GM18951 (cell line): ENCODE data around the gene FHIT.
"Not testable (repeated sequence)": the region's sequence is repeated elsewhere in the genome, so short reads cannot be mapped to it uniquely, and the experiment has no call there.

Experiments
- POLR2A ChIP-seq: IDR thresholded peaks from 4 replicates; pipeline ENCODE4 v1.6.1; 2011; ENCODE audit warnings: mild to moderate bottlenecking; ENCODE audit not compliant: insufficient read length, insufficient read depth; ENCODE audit errors: extremely low read depth
- in situ Hi-C: fragments of 300-500 bp; cut with MboI; formaldehyde crosslinking; loops from one replicate; pipeline ENCODE4 v1.12.0; 2022; ENCODE audit warnings: low sequenced_read_pairs, mixed read lengths, inconsistent platforms; ENCODE audit not compliant: unreplicated experiment

The FHIT gene

DNA sequence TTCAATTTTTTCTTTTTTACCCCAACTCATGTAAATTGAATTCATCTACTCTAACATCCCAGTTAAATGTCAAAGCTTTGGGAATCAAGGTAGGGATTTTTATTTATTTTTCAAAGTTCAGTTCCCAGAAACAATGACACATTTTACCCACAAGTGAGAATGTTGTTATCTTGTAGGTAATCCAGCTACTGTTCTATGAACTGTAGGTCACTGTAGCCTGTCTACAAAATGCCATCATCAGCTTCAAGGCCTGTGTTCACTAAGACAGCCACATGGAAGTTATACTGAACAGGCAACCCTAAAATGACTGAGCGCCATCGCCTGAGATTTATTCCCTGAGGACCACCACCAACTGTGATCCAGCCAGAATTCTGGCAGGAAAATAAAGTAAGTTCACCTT, 219.7 kb downstream of the FHIT start:
- no peak for TF ChIP-seq POLR2A
- in situ Hi-C loops, result no loop called here

- in situ Hi-C loops, result no loop called here
- TF ChIP-seq POLR2A, result no peak
Observed at GRCh38 chr3:61030469-61031035, 220.7 kb downstream of the FHIT start.

GRCh38 chr3:61029194-61029593, 222.1 kb downstream of the FHIT start:
- TF ChIP-seq POLR2A, result no peak
- in situ Hi-C loops, result no loop called here

DNA sequence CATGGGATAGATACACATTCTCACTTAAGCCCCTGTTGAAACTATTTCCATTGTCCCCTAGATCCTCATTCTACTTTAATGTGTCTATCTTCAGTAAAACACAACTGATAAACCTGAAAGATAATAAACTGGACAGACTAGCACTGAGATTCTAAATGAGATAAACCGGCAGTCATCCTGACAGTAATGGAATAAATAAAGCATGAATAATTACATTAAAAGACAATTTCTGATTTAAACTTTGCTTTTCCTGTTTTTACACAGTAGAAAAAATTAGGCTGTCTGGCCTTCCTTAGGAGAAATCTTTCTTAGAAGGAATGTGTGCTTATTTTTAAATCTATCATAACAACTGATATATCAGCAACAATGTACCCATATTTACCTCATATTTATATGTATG, 232.4 kb downstream of the FHIT start:
- no peak for TF ChIP-seq POLR2A
- in situ Hi-C loops, result no loop called here

DNA sequence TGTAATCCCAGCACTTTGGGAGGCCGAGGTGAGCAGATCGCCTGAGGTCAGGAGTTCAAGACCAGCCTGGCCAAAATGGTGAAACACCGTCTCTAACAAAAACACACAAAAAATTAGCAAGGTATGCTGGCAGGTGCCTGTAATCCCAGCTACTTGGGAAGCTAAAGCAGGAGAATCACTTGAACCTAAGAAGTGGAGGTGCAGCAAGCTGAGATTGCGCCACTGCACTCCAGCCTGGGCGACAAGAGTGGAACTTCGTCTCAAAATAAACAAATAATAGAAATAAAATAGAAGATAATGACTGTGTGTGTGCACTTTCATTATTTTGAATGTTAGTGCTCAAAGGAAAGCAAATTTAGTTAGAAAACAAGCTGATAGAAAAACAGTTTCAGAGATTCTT, 234.2 kb downstream of the FHIT start:
- in situ Hi-C loops, result not testable (repeated sequence)

DNA sequence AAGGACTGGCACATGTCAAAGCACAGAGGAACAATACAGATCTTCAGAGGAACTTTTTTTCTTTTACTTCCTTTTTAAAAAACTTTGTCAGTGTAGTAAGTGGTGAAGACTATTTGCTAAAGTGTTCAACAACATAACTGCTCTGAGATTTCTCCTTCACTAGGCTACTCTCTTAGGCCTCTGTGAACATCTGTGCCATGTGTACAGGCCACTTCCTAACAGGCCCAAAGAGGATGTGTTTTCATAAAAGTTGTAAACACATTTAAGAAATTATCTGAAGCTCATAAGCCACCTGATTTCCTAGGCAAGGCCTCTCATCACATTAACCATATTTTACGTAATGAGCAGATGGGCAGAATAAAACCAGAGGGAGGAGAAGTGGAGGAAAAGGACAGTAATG, 235.4 kb downstream of the FHIT start:
- in situ Hi-C loops, result no loop called here
- no peak for TF ChIP-seq POLR2A

DNA sequence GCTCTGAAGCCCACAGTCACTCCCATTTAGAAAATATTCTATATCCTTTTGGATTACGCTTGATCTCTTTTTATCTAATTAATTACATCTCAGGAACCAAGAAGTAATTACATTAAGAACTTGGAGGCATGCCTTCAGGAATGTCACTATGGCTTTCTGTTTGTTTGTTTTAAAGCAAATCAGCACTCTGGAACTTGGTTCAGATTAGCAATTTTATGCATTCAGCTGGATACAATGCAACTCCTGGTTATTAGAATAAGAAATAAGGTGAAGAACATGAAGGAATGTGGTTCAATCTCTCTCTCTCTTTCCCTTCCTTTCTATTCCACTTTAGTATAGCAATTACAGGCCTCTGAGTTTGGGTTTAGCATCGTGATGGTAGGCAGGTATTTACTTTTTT, 235.8 kb downstream of the FHIT start:
- no peak for TF ChIP-seq POLR2A
- in situ Hi-C loops, result no loop called here

DNA sequence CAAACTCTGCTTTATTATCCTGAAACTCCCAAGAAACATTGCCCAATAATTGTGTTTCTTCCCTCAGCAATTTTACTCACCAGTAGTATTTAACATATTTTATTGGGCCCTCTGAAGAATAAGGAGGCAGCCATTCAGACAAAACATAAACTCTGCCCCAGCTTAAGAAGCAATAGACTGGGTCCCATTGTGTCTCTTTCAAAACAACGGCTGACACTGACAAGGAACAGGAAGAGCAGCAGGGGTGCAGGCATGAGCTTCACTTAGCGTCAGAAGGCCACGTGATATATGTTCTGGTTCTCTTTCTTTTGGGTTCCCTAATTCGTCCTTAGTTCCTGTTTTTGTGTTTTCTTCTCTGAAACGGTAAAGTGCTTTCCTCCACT, 242.3 kb downstream of the FHIT start:
- in situ Hi-C loops, result no loop called here
- no peak for TF ChIP-seq POLR2A

DNA sequence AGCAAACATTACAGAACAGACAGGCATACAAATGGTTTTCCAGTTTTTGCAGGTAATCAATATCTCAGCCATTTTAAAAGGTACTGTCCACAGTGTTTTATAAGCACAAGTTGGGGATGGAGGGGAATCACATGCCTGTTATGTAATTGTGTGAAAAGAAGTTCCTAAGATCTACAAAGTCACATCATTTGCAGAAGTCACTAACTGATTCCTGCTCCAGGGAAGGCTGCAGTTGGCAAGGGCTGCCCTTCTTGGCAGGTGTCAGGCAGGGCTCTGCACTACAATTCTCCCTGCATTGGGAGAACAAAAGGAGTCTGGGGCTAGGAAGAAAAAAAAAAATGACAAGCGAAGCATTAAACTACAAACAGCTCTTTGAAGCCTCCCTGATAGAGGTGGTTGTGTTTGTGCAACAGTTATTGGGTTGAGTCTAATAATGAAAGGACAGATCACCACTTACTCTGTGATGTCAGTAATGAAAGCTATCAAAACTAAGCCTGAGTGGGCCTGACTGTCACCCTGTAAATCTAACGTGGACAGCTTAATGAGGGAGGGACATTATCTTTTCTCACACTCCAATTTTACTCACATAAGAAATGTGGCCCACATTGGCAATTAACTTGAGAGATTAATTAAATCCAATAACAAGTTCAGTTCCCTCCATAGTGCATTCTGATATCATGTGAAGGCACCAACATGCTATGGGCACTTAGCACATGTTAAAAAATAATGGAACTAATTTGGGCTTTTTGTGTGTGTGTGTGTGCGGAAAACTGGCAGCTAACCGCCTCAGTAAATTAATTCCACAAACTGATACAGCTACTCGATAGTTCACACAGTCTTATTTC, 242.9 kb downstream of the FHIT start:
- TF ChIP-seq POLR2A, result no peak
- in situ Hi-C loops, result no loop called here

DNA sequence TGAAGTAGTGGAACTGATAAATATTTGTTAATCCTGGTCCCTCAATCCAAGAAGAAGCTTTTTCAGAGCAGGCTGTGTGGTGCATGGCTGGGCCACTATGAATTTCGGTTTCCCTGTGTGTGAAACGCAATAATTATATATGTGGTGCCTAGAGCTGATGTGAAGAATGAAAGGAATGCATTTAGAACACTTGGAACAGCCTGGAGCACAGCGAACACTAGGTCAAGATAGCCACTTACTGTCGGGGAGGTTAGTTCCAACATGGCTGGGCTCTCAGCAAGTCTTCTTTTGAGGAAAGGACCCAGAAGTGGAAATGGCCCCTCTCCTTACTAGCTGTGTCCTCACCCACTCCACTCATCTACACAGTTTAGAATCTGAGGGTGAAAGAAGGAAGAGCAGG, 245.7 kb downstream of the FHIT start:
- TF ChIP-seq POLR2A, result no peak
- in situ Hi-C loops, result no loop called here

- no peak for TF ChIP-seq POLR2A
- in situ Hi-C loops, result no loop called here
Observed at GRCh38 chr3:60998858-60999257, 252.4 kb downstream of the FHIT start.

DNA sequence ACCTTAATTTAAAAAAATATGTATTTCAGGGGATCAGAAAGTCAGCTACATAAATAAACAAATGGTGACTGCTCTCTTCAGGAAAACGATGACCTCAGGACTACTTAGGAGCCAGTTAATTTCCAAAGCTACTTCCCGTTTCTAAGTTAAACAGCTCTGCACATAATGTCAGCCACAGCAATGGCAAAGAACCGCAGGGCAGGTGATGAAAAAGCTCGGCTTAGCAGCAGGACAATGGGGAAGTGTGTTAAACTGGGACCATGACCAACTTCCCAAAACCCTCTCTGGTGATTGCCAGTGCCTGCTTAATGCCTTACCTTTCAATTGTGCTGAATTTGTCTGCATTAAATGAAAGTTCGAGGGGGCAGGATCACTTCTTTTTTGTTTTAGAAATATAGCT, 258.9 kb downstream of the FHIT start:
- in situ Hi-C loops, result no loop called here

DNA sequence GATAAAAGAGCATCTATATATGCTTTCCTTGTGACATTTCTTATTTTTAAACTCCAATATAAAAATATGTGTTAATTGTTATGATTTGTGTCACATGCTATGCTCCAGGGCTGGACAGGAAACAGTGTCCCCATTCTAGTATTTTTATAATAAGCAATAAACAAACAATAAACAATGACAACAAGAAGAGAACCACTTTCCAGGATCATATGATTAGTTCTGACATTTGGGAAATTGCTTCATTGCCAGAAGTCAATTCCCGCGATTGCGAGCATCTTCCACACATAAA, 260.9 kb downstream of the FHIT start:
- TF ChIP-seq POLR2A, result no peak
- in situ Hi-C loops, result no loop called here

More for the DNA sequence above, 258.9 kb downstream of the FHIT start:
- no peak for TF ChIP-seq POLR2A

DNA sequence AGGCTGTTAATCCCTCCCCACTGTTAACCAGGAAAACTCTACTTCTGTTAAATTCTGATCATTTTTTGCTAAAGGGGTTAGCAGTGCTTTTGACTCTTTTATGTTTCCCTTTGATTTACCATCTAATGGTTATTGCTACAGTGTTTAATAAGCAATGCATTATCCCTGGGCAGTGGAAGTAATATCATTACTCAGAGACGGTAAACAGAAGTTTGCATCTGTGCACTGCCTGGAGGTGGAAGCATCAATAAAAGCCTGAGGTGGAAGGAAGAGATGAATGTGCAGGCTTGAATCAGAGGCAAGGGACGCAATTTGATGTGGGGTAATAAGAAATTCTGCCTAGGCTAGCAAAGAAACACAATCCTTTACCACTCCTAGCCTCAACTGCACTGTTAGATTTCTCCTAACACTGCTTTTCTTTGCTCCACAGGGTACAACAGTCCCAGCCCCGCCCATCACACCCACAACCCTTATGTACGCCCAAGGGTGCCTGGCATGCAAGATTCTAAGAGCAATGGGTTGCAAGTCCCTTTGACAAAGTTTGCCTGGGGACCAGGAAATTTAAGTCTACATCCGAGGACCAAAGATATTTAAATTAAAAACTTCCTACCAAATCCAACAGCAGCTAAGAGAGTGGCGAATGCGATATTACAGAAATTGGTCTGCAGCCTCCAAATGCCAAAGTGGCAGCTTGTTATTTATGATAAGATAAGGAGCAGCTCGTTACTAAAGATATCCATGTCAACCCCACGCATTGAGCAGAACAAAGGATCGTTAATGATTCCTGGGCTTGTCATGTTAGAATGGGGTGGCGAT, 261.4 kb downstream of the FHIT start:
- in situ Hi-C loops, result no loop called here
- TF ChIP-seq POLR2A, result no peak

DNA sequence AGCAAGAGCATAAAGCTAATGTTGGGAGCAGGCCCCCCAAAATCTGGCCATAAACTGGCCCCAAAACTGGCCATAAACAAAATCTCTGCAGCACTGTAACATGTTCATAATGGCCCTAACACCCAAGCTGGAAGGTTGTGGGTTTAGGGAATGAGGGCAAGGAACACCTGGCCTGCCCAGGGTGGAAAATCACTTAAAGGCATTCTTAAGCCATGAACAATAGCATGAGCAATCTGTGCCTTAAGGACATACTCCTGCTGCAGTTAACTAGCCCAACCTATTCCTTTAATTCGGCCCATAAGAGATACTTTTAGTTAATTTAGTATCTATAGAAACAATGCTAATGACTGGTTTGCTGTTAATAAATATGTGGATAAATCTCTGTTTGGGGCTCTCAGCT, 264.1 kb downstream of the FHIT start:
- in situ Hi-C loops, result not testable (repeated sequence)
